ENCODE data around the gene ACACA.

Gene ACACA

DNA sequence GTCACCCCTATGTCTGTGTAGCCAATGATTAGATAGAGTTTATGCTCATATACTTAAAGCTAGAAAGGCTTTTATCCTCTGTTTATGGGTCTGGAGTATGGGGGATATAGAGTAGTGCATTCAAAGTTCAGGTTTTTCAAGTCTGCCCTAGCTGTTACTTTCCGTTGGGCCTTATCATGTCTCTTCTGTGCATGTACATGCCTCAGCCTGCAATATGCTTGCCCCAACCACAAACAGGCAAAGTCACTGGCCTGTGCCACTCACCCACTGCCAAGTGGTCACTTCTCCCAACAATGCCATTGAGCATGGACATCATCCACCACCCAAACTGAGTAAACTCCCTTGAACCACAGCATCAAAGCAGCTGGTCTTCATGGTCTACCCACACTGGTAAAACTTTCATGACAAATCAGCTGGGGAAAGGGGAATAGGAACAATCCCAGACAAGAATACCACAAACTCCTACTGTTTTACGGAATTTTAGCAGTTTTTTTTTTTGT is 101.2 kb downstream of the ACACA start:
- no peak for DNase-seq (ENCODE audit: low read depth, low spot score)
- ChIA-PET POLR2A (no interaction called here), CTCF (no interaction called here)
- no peak overlapping the region for H3K4me3 ChIP-seq (ENCODE audit: low read depth, low read length)
- TF ChIP-seq CTCF (IDR thresholded peaks at IDR 0.05; ENCODE audit: insufficient read depth, low read length, missing control alignments) = no peak

GRCh38 chr17:37301288-37301687 is 105.3 kb downstream of the ACACA start:
- no peak for DNase-seq (ENCODE audit: low read depth, low spot score)
- ChIA-PET CTCF (interaction anchor here (1.4 to 1.5 kb wide), 2 partner anchors 62 to 72 kb away, joined by 4 to 5 read pairs; no protein-coding TSS in a partner anchor), POLR2A (no interaction called here)
- no peak overlapping the region for H3K4me3 ChIP-seq (ENCODE audit: low read depth, low read length)
- TF ChIP-seq CTCF (IDR thresholded peaks at IDR 0.05; ENCODE audit: insufficient read depth, low read length, missing control alignments) = no peak

DNA sequence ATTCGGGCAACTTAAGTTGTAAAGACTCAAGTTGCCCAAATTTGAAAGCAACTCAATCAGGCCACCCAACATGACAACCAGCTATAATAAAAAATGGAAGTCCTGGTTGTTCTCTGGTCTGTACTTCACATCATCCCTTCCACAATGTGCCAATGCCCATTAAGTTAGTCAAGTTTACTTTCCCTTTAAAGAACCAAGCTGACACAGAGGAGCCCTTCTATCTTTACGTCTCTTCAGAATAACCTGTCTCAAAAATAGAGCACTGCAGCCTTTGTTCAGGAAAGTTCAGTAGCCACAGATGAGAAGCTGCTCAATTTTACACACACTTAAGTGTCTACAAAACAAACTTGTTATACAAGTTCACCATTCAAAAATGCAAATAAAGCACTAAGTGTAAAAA is 106.0 kb downstream of the ACACA start:
- POLR2A ChIA-PET = no interaction called here
- DNase-seq (ENCODE audit: low read depth, low spot score) = no peak
- no peak for TF ChIP-seq CTCF (IDR thresholded peaks at IDR 0.05; ENCODE audit: insufficient read depth, low read length, missing control alignments)
- CTCF ChIA-PET = interaction anchor here (1.4 to 1.5 kb wide), 2 partner anchors 61 to 73 kb away, joined by 4 to 5 read pairs; no protein-coding TSS in a partner anchor
- H3K4me3 ChIP-seq (ENCODE audit: low read depth, low read length) = no peak overlapping the region

- ChIA-PET POLR2A (no interaction called here), CTCF (interaction anchor here (0.8 to 1.1 kb wide), 2 partner anchors 10 to 74 kb away, joined by 3 read pairs; no protein-coding TSS in a partner anchor)
- TF ChIP-seq CTCF (IDR thresholded peaks at IDR 0.05; ENCODE audit: insufficient read depth, low read length, missing control alignments) = no peak
- DNase-seq (ENCODE audit: low read depth, low spot score) = no peak
- H3K4me3 ChIP-seq (ENCODE audit: low read depth, low read length) = no peak overlapping the region
Measured at GRCh38 chr17:37299257-37299980, 107.2 kb downstream of the ACACA start.

GRCh38 chr17:37295888-37296287 is 110.7 kb downstream of the ACACA start:
- no peak for DNase-seq (ENCODE audit: low read depth, low spot score)
- TF ChIP-seq CTCF (IDR thresholded peaks at IDR 0.05; ENCODE audit: insufficient read depth, low read length, missing control alignments) = no peak
- H3K4me3 ChIP-seq (ENCODE audit: low read depth, low read length) = no peak overlapping the region
- POLR2A ChIA-PET = no interaction called here
- CTCF ChIA-PET = interaction anchor here (1.5 kb wide), 1 partner anchor 12 kb away, joined by 3 read pairs; no protein-coding TSS in a partner anchor

- ChIA-PET CTCF (no interaction called here), POLR2A (no interaction called here)
- no peak overlapping the region for H3K4me3 ChIP-seq (ENCODE audit: low read depth, low read length)
- no peak for TF ChIP-seq CTCF (IDR thresholded peaks at IDR 0.05; ENCODE audit: insufficient read depth, low read length, missing control alignments)
- DNase-seq (ENCODE audit: low read depth, low spot score) = no peak
Measured at GRCh38 chr17:37294888-37295287, 111.7 kb downstream of the ACACA start.
